DMS 273 (cell line): ENCODE measurements around the gene TYR.
"Not testable (repeated sequence)": the region's sequence is repeated elsewhere in the genome, so short reads cannot be mapped to it uniquely, and the experiment has no call there.

Experiments used
- DNase-seq: peaks from one replicate; lab custom pipeline; 2025; ENCODE audit not compliant: unreplicated experiment; lab: John Stamatoyannopoulos, UW

The TYR gene

GRCh38 chr11:89267660-89268302 is 90.1 kb downstream of the TYR start:
- DNase-seq, result no peak

- not testable (repeated sequence) for DNase-seq
Measured at GRCh38 chr11:89272540-89273088, 94.9 kb downstream of the TYR start.

- DNase-seq, result not testable (repeated sequence)
Measured at GRCh38 chr11:89273220-89273619, 95.5 kb downstream of the TYR start.

- no peak for DNase-seq
Measured at GRCh38 chr11:89275966-89276365, 98.3 kb downstream of the TYR start.

- no peak for DNase-seq
Measured at GRCh38 chr11:89279176-89279575, 101.5 kb downstream of the TYR start.

GRCh38 chr11:89281032-89281677 is 103.5 kb downstream of the TYR start:
- DNase-seq, result not testable (repeated sequence)

- DNase-seq, result not testable (repeated sequence)
Measured at GRCh38 chr11:89286601-89287000, 108.9 kb downstream of the TYR start.

GRCh38 chr11:89288004-89288403 is 110.3 kb downstream of the TYR start:
- DNase-seq, result not testable (repeated sequence)

- no peak for DNase-seq
Measured at GRCh38 chr11:89293965-89294679, 116.4 kb downstream of the TYR start.

- DNase-seq, result not testable (repeated sequence)
Measured at GRCh38 chr11:89295023-89295422, 117.3 kb downstream of the TYR start.

- DNase-seq, result not testable (repeated sequence)
Measured at GRCh38 chr11:89303029-89303428, 125.4 kb downstream of the TYR start.

GRCh38 chr11:89308272-89308671 is 130.6 kb downstream of the TYR start:
- DNase-seq, result not testable (repeated sequence)

GRCh38 chr11:89309321-89309985 is 131.8 kb downstream of the TYR start:
- DNase-seq, result not testable (repeated sequence)

GRCh38 chr11:89310607-89311006 is 132.9 kb downstream of the TYR start:
- DNase-seq, result not testable (repeated sequence)

- no peak for DNase-seq
Measured at GRCh38 chr11:89321401-89321800, 143.7 kb downstream of the TYR start.

GRCh38 chr11:89327885-89328284 is 150.2 kb downstream of the TYR start:
- no peak for DNase-seq

GRCh38 chr11:89331940-89332339 is 154.3 kb downstream of the TYR start:
- not testable (repeated sequence) for DNase-seq

- not testable (repeated sequence) for DNase-seq
Measured at GRCh38 chr11:89333704-89334103, 156.0 kb downstream of the TYR start.

- not testable (repeated sequence) for DNase-seq
Measured at GRCh38 chr11:89337100-89337650, 159.5 kb downstream of the TYR start.

- DNase-seq, result not testable (repeated sequence)
Measured at GRCh38 chr11:89338073-89338472, 160.4 kb downstream of the TYR start.

GRCh38 chr11:89340450-89340849 is 162.8 kb downstream of the TYR start:
- DNase-seq, result not testable (repeated sequence)
